Subcutaneous adipose tissue (tissue), 4 donors: ENCODE data around the gene TLX2. TPM values are rescaled to one million over a fixed set of nuclear protein-coding genes. Genes with fewer than 3 reads are reported as not detected.

Source experiments
- CTCF ChIP-seq: fragments of 450-650 bp; IDR thresholded peaks from one replicate; pipeline ENCODE4 v1.5.1; 2016; ENCODE audit warnings: low read depth, mild to moderate bottlenecking, control low read depth, antibody characterized with exemption, moderate library complexity
- total RNA-seq, 4 donors: library from RNA; depleted of rRNA; stranded (reverse); fragments of >200 nt; gene quantifications; one replicate each; pipeline ENCODE4 v1.1.0, GENCODE V29; 2016

The TLX2 gene
- total RNA-seq, 4 donors from 2014 or later, result not detected

- no peak for TF ChIP-seq CTCF
Observed at GRCh38 chr2:74503506-74504475, 10.5 kb upstream of the TLX2 start.

GRCh38 chr2:74504591-74504990, 9.7 kb upstream of the TLX2 start:
- TF ChIP-seq CTCF, result no peak

GRCh38 chr2:74505448-74506246, 8.6 kb upstream of the TLX2 start:
- TF ChIP-seq CTCF, result no peak

GRCh38 chr2:74507145-74507925, 6.9 kb upstream of the TLX2 start, which contains the start of gene PCGF1:
TSS of gene PCGF1 (minus strand) at chr2:74507695. CDS start at chr2:74507668, 27 bp downstream.
- TF ChIP-seq CTCF, result no peak

- TF ChIP-seq CTCF, result no peak
Observed at GRCh38 chr2:74507926-74508520, 6.2 kb upstream of the TLX2 start.

- TF ChIP-seq CTCF, result no peak
Observed at GRCh38 chr2:74510272-74510671, 4.0 kb upstream of the TLX2 start.
